Keratinocyte (primary cell): ENCODE data around the gene SEPHS2. TPM values are rescaled to one million over a fixed set of nuclear protein-coding genes. Genes with fewer than 3 reads are reported as not detected.

Experiments
- DNase-seq: peaks from one replicate; pipeline ENCODE4 v3.0.0-alpha.2; 2011; ENCODE audit warnings: low read depth, missing footprints, low spot score
- FAIRE-seq: peaks from 2 replicates; lab custom pipeline; 2011; peaks lifted over from hg19 to GRCh38; lab: Jason Lieb, UNC
- H2AFZ ChIP-seq: 2 replicates; pipeline ENCODE4 v1.6.0; 2012; ENCODE audit warnings: low read length, control low read depth, inconsistent platforms; ENCODE audit not compliant: control insufficient read depth
- H3K27ac ChIP-seq: 2 replicates; pipeline ENCODE4 v1.5.1; 2011; ENCODE audit warnings: low read length; ENCODE audit not compliant: control insufficient read depth, insufficient read depth
- H3K27me3 ChIP-seq: 3 replicates; pipeline ENCODE4 v1.6.0; 2011; ENCODE audit warnings: low read length; ENCODE audit not compliant: control insufficient read depth, insufficient read depth; ENCODE audit errors: extremely low read depth
- H3K36me3 ChIP-seq, 2 experiments: 2 replicates in 1 of 2; 3 replicates in 1 of 2; pipeline ENCODE4 v1.5.1; 2011; ENCODE audit warnings: low read length in 2 of 2, mild to moderate bottlenecking in 1 of 2; ENCODE audit not compliant: control insufficient read depth in 2 of 2, insufficient read depth in 2 of 2; ENCODE audit errors: extremely low read depth in 1 of 2
- H3K4me1 ChIP-seq: 3 replicates; pipeline ENCODE4 v1.5.1; 2011; ENCODE audit warnings: low read length; ENCODE audit not compliant: control insufficient read depth, insufficient read depth; ENCODE audit errors: extremely low read depth
- H3K4me2 ChIP-seq: 3 replicates; pipeline ENCODE4 v1.6.0; 2011; ENCODE audit warnings: low read depth, low read length; ENCODE audit not compliant: control insufficient read depth, insufficient read depth; ENCODE audit errors: extremely low read depth
- H3K4me3 ChIP-seq, 3 experiments: fragments of 200-600 bp in 1 of 3; sonication (generic) in 1 of 3; 2 replicates in 2 of 3; 3 replicates in 1 of 3; pipeline ENCODE4 v1.5.1; 2011 to 2016; ENCODE audit warnings: low read length in 3 of 3, mild to moderate bottlenecking in 3 of 3, control low read depth in 2 of 3, inconsistent platforms in 1 of 3, low read depth in 1 of 3, mixed read lengths in 1 of 3, mixed run types in 1 of 3, moderate library complexity in 1 of 3; ENCODE audit not compliant: control insufficient read depth in 2 of 3, insufficient read depth in 2 of 3; ENCODE audit errors: extremely low read depth in 1 of 3
- H3K79me2 ChIP-seq: 2 replicates; pipeline ENCODE4 v1.6.0; 2012; ENCODE audit warnings: low read length; ENCODE audit not compliant: control insufficient read depth, insufficient read depth
- H3K9ac ChIP-seq: 3 replicates; pipeline ENCODE4 v1.6.0; 2011; ENCODE audit warnings: low read length; ENCODE audit not compliant: control insufficient read depth, insufficient read depth; ENCODE audit errors: extremely low read depth
- H3K9me1 ChIP-seq: 3 replicates; pipeline ENCODE4 v1.6.0; 2011; ENCODE audit warnings: low read length; ENCODE audit not compliant: control insufficient read depth, insufficient read depth; ENCODE audit errors: extremely low read depth
- H3K9me3 ChIP-seq: 2 replicates; pipeline ENCODE4 v1.5.1; 2012; ENCODE audit warnings: low read depth, low read length; ENCODE audit not compliant: control insufficient read depth
- H4K20me1 ChIP-seq: 3 replicates; pipeline ENCODE4 v1.6.0; 2011; ENCODE audit warnings: low read length; ENCODE audit not compliant: control insufficient read depth, insufficient read depth; ENCODE audit errors: extremely low read depth
- EZH2 ChIP-seq: IDR thresholded peaks from one replicate; pipeline ENCODE4 v1.6.1; 2012; ENCODE audit warnings: inconsistent platforms, mild to moderate bottlenecking, low read length, moderate library complexity
- dilution Hi-C: fragments of 300-500 bp; cut with MboI; formaldehyde crosslinking; loops from one replicate; pipeline ENCODE4 v1.7.0; 2020; ENCODE audit warnings: low sequenced_read_pairs; ENCODE audit not compliant: extremely low pct_ligation_motif_present
- polyA minus RNA-seq, 3 experiments: library from RNA; depleted of rRNA, polyadenylated mRNA; stranded (reverse); fragments of >200 nt; gene quantifications; 1 replicate in 1 of 3; 2 replicates in 1 of 3; 3 replicates in 1 of 3; pipeline ENCODE4 v1.2.3, GENCODE V29; 2011
- polyA plus RNA-seq, 5 experiments: library from polyadenylated mRNA; depleted of rRNA in 3 of 5; stranded (reverse) in 3 of 5; stranded (forward) in 1 of 5; unstranded in 1 of 5; fragments of >200 nt; gene quantifications; 1 replicate in 1 of 5; 2 replicates in 3 of 5; 3 replicates in 1 of 5; pipeline versions ENCODE4 v1.2.1 to v1.2.3, GENCODE V29; 2011 to 2012; ENCODE audit warnings: missing spikeins in 2 of 5, low read depth in 1 of 5, low replicate concordance in 1 of 5
- TF ChIP-seq, protein P1 (sequence below), 3 experiments: IDR thresholded peaks in 1 of 3; conservative IDR thresholded peaks in 1 of 3; optimal IDR thresholded peaks in 1 of 3; 2 replicates in 2 of 3; 3 replicates in 1 of 3; pipeline versions ENCODE3 to v1.5.1; 2011; ENCODE audit warnings: low read length in 3 of 3, mild to moderate bottlenecking in 3 of 3, moderate library complexity in 2 of 3, control low read depth in 1 of 3, inconsistent platforms in 1 of 3; ENCODE audit not compliant: insufficient read depth in 2 of 3; ENCODE audit errors: extremely low read depth in 1 of 3

The SEPHS2 gene, protein sequence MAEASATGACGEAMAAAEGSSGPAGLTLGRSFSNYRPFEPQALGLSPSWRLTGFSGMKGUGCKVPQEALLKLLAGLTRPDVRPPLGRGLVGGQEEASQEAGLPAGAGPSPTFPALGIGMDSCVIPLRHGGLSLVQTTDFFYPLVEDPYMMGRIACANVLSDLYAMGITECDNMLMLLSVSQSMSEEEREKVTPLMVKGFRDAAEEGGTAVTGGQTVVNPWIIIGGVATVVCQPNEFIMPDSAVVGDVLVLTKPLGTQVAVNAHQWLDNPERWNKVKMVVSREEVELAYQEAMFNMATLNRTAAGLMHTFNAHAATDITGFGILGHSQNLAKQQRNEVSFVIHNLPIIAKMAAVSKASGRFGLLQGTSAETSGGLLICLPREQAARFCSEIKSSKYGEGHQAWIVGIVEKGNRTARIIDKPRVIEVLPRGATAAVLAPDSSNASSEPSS
- polyA plus RNA-seq (33.2 to 38.1 TPM (median 36.5 TPM) in 3 replicates), polyA minus RNA-seq (10.1 to 25.9 TPM (median 25.8 TPM) in 3 replicates)
- polyA plus RNA-seq (2011; ENCODE audit: low read depth), result 19.3 TPM
- polyA plus RNA-seq (2011; cell fraction: cytosol; rRNA removed), result 32.8 and 38.9 TPM in 2 replicates
- 24.1 and 25.4 TPM in 2 replicates for polyA plus RNA-seq (2011; cell fraction: nucleus; rRNA removed)
- 28.7 and 34.1 TPM in 2 replicates for polyA plus RNA-seq (2012; ENCODE audit: low replicate concordance)
- polyA minus RNA-seq (2011; cell fraction: cytosol; rRNA and poly(A)+ RNA removed), result 26.7 TPM
- 10.8 and 14.6 TPM in 2 replicates for polyA minus RNA-seq (2011; cell fraction: nucleus; rRNA and poly(A)+ RNA removed)

DNA sequence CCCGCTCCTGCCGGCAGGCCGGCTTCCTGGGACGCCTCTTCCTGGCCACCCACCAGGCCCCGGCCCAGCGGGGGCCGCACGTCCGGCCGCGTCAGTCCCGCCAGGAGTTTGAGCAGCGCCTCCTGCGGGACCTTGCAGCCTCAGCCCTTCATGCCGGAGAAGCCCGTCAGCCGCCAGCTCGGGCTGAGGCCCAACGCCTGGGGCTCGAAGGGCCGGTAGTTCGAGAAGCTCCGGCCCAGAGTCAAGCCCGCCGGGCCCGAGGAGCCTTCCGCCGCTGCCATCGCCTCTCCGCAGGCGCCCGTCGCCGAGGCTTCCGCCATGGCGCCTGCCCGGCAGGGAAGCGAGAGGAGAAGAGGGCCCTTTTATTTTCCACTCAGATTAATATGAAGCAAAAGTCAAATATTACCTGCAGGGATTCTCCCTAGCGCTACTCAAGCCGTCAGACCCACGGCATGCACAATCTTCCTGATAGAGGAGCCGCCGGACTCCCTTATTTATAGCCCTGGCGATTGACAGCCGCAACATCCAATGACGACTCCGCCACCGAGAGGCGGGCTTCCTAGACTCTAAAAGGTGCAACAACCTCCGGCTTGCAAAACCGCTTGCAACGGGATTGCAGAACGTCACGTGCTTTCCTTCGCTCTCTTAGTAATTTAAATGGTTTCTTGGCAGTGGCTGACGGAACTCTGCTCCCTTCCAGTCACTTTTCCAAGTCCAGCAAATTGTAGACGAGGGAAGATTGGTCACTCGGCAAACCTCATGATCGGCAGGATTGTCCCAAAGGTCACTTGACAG lies at the start of gene SEPHS2:
TSS of gene SEPHS2 (minus strand) at position 467 of the 795 bp plus-strand sequence. CDS start at position 320, 147 bp downstream.
- Histone ChIP-seq H4K20me1 (no peaks in the 10 kb centered on the region), H3K9ac (peak within 1 kb of the TSS; percentile 96), H3K4me1 (peaks cover 17% of the 10 kb centered on the region), H3K9me1 (no peaks in the 10 kb centered on the region), H3K27me3 (no peaks in the 10 kb centered on the region), H2AFZ (peak within 1 kb of the TSS; percentile 90), H3K9me3 (no peaks in the 10 kb centered on the region), H3K36me3 (peaks cover 0 to 16% of the 10 kb centered on the region in 2 experiments), H3K4me3 (peak within 1 kb of the TSS; percentile 80 to 94 (median 93)), H3K79me2 (peaks cover 13% of the 10 kb centered on the region), H3K4me2 (peak within 1 kb of the TSS; percentile 80), H3K27ac (peak within 1 kb of the TSS; percentile 89)
- no peak for TF ChIP-seq EZH2
- TF ChIP-seq, protein P1, sequence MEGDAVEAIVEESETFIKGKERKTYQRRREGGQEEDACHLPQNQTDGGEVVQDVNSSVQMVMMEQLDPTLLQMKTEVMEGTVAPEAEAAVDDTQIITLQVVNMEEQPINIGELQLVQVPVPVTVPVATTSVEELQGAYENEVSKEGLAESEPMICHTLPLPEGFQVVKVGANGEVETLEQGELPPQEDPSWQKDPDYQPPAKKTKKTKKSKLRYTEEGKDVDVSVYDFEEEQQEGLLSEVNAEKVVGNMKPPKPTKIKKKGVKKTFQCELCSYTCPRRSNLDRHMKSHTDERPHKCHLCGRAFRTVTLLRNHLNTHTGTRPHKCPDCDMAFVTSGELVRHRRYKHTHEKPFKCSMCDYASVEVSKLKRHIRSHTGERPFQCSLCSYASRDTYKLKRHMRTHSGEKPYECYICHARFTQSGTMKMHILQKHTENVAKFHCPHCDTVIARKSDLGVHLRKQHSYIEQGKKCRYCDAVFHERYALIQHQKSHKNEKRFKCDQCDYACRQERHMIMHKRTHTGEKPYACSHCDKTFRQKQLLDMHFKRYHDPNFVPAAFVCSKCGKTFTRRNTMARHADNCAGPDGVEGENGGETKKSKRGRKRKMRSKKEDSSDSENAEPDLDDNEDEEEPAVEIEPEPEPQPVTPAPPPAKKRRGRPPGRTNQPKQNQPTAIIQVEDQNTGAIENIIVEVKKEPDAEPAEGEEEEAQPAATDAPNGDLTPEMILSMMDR (optimal IDR thresholded peaks at IDR 0.05 in 1 of 3, IDR thresholded peaks at IDR 0.05 in 1 of 3, conservative IDR thresholded peaks at IDR 0.05 in 1 of 3; ENCODE audit: extremely low read depth in 1 of 3, insufficient read depth in 2 of 3, low read length in 3 of 3), result peak; percentile 23 to 53 (median 49)
- FAIRE-seq, result peak; percentile 52
- dilution Hi-C loops, result no loop called here
- DNase-seq, result peak; percentile 83

- FAIRE-seq, result no peak
- TF ChIP-seq EZH2, result no peak
- TF ChIP-seq, protein P1 (optimal IDR thresholded peaks at IDR 0.05 in 1 of 3, IDR thresholded peaks at IDR 0.05 in 1 of 3, conservative IDR thresholded peaks at IDR 0.05 in 1 of 3; ENCODE audit: extremely low read depth in 1 of 3, insufficient read depth in 2 of 3, low read length in 3 of 3), result no peak
- H2AFZ ChIP-seq, result peak overlapping the region; percentile 26
Measured at GRCh38 chr16:30494709-30495108, 49.0 kb upstream of the SEPHS2 start.

More at GRCh38 chr16:30494709-30495108, 49.0 kb upstream of the SEPHS2 start:
- Histone ChIP-seq H3K27ac (no peak overlapping the region), H3K9me1 (no peaks in the 10 kb centered on the region), H3K4me2 (no peak overlapping the region), H3K4me1 (peaks cover 17% of the 10 kb centered on the region), H3K27me3 (peaks cover 11% of the 10 kb centered on the region), H3K4me3 (no peak overlapping the region), H3K9ac (no peak overlapping the region), H3K36me3 (no peaks in the 10 kb centered on the region), H3K79me2 (no peaks in the 10 kb centered on the region), H3K9me3 (no peaks in the 10 kb centered on the region), H4K20me1 (no peaks in the 10 kb centered on the region)
- dilution Hi-C loops, result no loop called here
- DNase-seq, result no peak
